Neural cell (in vitro differentiated cells): ENCODE results near the gene P2RY8. TPM values are rescaled to one million over a fixed set of nuclear protein-coding genes. Genes with fewer than 3 reads are reported as not detected.

ENCODE experiments used
- H2AFZ ChIP-seq: fragments of 200-600, 300-800 bp; sonication (generic), shearing (Covaris generic); 2 replicates; pipeline ENCODE4 v1.6.0; 2014; ENCODE audit warnings: low read depth, mild to moderate bottlenecking, antibody characterized with exemption, low read length, moderate library complexity
- H3F3A ChIP-seq: fragments of 200-600 bp; shearing (Covaris generic); 2 replicates; pipeline ENCODE4 v1.6.1; 2016; ENCODE audit warnings: mild to moderate bottlenecking, moderate library complexity, mixed read lengths, antibody characterized with exemption, low read length; ENCODE audit not compliant: insufficient read depth, poor library complexity, severe bottlenecking
- H3K27ac ChIP-seq: fragments of 200-600, 300-800 bp; sonication (generic), shearing (Covaris generic); 2 replicates; pipeline ENCODE4 v1.5.1; 2014; ENCODE audit warnings: mild to moderate bottlenecking, low read length, moderate library complexity
- H3K27me3 ChIP-seq: fragments of 300-800, 200-600 bp; sonication (generic), shearing (Covaris generic); 2 replicates; pipeline ENCODE4 v1.6.0; 2014; ENCODE audit warnings: mild to moderate bottlenecking, low read depth, low read length, moderate library complexity; ENCODE audit not compliant: insufficient read depth
- H3K36me3 ChIP-seq: fragments of 300-800, 200-600 bp; sonication (generic), shearing (Covaris generic); 2 replicates; pipeline ENCODE4 v1.5.1; 2014; ENCODE audit warnings: mild to moderate bottlenecking, antibody characterized with exemption, low read length, moderate library complexity; ENCODE audit not compliant: insufficient read depth
- H3K4me2 ChIP-seq: fragments of 300-800, 200-600 bp; sonication (generic), shearing (Covaris generic); 2 replicates; pipeline ENCODE4 v1.6.0; 2014; ENCODE audit warnings: mild to moderate bottlenecking, low read length
- H3K4me3 ChIP-seq: fragments of 300-800, 200-600 bp; sonication (generic), shearing (Covaris generic); 2 replicates; pipeline ENCODE4 v1.5.1; 2014; ENCODE audit warnings: mild to moderate bottlenecking, low read length, moderate library complexity
- H3K79me2 ChIP-seq: fragments of 200-600 bp; shearing (Covaris generic); replicated peaks from 2 replicates; pipeline ENCODE4 v1.6.0; 2014; ENCODE audit warnings: mild to moderate bottlenecking, low read length, moderate library complexity; ENCODE audit not compliant: insufficient read depth
- H3K9ac ChIP-seq: fragments of 300-800, 200-600 bp; sonication (generic), shearing (Covaris generic); 2 replicates; pipeline ENCODE4 v1.6.1; 2016; ENCODE audit warnings: mild to moderate bottlenecking, low read length, mixed read lengths
- H3K9me2 ChIP-seq: fragments of 200-600 bp; shearing (Covaris generic); 2 replicates; pipeline ENCODE4 v1.6.1; 2016; ENCODE audit warnings: mild to moderate bottlenecking, low read length, mixed read lengths; ENCODE audit not compliant: insufficient read depth
- H3K9me3 ChIP-seq: fragments of 200-600, 300-800 bp; sonication (generic), shearing (Covaris generic); 2 replicates; pipeline ENCODE4 v1.6.1; 2016; ENCODE audit warnings: mild to moderate bottlenecking, mixed run types, low read length, moderate library complexity, mixed read lengths
- H4K20me1 ChIP-seq: fragments of 200-600 bp; shearing (Covaris generic); 2 replicates; pipeline ENCODE4 v1.6.1; 2016; ENCODE audit warnings: mild to moderate bottlenecking, mixed run types; ENCODE audit not compliant: insufficient read depth
- EP300 ChIP-seq: fragments of 450-650 bp; conservative IDR thresholded peaks from 2 replicates; pipeline ENCODE4 v1.6.1; 2014; ENCODE audit warnings: antibody characterized with exemption, mild to moderate bottlenecking, moderate library complexity; ENCODE audit not compliant: poor library complexity, severe bottlenecking
- EZH2 ChIP-seq: fragments of 200-600, 300-800 bp; shearing (Covaris generic), sonication (generic); IDR thresholded peaks from 2 replicates; pipeline ENCODE4 v1.6.1; 2014; ENCODE audit warnings: antibody characterized with exemption, low read length, borderline replicate concordance, mild to moderate bottlenecking; ENCODE audit not compliant: insufficient read depth, poor library complexity, severe bottlenecking
- MXI1 ChIP-seq: fragments of 450-650 bp; conservative IDR thresholded peaks from 2 replicates; pipeline ENCODE4 v1.6.1; 2014; ENCODE audit warnings: antibody characterized with exemption, mild to moderate bottlenecking; ENCODE audit not compliant: poor library complexity, severe bottlenecking
- POLR2AphosphoS5 ChIP-seq: IDR thresholded peaks from 2 replicates; pipeline ENCODE4 v1.6.1; 2012
- RAD21 ChIP-seq: fragments of 450-650 bp; conservative IDR thresholded peaks from 2 replicates; pipeline ENCODE4 v1.6.1; 2014; ENCODE audit warnings: antibody characterized with exemption, mild to moderate bottlenecking, moderate library complexity
- SMC3 ChIP-seq: fragments of 450-650 bp; conservative IDR thresholded peaks from 2 replicates; pipeline ENCODE4 v1.6.1; 2014; ENCODE audit warnings: antibody characterized with exemption, mild to moderate bottlenecking, moderate library complexity; ENCODE audit not compliant: poor library complexity
- TAF1 ChIP-seq: IDR thresholded peaks from 2 replicates; pipeline ENCODE4 v1.6.1; 2012; ENCODE audit warnings: low read depth
- polyA plus RNA-seq: library from polyadenylated mRNA; depleted of rRNA; stranded (reverse); fragments of >200 nt; gene quantifications from 2 replicates; pipeline ENCODE4 v1.2.3, GENCODE V29; 2014
- TF ChIP-seq, protein P1 (sequence below): fragments of 450-650 bp; IDR thresholded peaks from 2 replicates; pipeline ENCODE4 v1.5.1; 2014; ENCODE audit warnings: antibody characterized with exemption, mild to moderate bottlenecking, moderate library complexity; ENCODE audit not compliant: poor library complexity, severe bottlenecking
- TF ChIP-seq, protein P2 (sequence below): IDR thresholded peaks from 2 replicates; pipeline ENCODE4 v1.6.1; 2012; ENCODE audit warnings: borderline replicate concordance

Gene P2RY8
- polyA plus RNA-seq, 1 donor from 2014 or later, result not detected

- H4K20me1 ChIP-seq, result no peaks in the 10 kb centered on the region
- H3F3A ChIP-seq, result no peaks in the 10 kb centered on the region
- H3K79me2 ChIP-seq, result no peaks in the 10 kb centered on the region
- no peak overlapping the region for H2AFZ ChIP-seq
- no peaks in the 10 kb centered on the region for H3K36me3 ChIP-seq
- no peak overlapping the region for H3K4me3 ChIP-seq
- H3K27me3 ChIP-seq, result no peaks in the 10 kb centered on the region
- H3K9me3 ChIP-seq, result peaks cover 5% of the 10 kb centered on the region
- no peaks in the 10 kb centered on the region for H3K9me2 ChIP-seq
- TF ChIP-seq EP300 (no peak), RAD21 (no peak), MXI1 (no peak), POLR2AphosphoS5 (no peak), EZH2 (no peak), SMC3 (no peak), TAF1 (no peak)
- TF ChIP-seq, protein P1, sequence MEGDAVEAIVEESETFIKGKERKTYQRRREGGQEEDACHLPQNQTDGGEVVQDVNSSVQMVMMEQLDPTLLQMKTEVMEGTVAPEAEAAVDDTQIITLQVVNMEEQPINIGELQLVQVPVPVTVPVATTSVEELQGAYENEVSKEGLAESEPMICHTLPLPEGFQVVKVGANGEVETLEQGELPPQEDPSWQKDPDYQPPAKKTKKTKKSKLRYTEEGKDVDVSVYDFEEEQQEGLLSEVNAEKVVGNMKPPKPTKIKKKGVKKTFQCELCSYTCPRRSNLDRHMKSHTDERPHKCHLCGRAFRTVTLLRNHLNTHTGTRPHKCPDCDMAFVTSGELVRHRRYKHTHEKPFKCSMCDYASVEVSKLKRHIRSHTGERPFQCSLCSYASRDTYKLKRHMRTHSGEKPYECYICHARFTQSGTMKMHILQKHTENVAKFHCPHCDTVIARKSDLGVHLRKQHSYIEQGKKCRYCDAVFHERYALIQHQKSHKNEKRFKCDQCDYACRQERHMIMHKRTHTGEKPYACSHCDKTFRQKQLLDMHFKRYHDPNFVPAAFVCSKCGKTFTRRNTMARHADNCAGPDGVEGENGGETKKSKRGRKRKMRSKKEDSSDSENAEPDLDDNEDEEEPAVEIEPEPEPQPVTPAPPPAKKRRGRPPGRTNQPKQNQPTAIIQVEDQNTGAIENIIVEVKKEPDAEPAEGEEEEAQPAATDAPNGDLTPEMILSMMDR, result no peak
- TF ChIP-seq, protein P2, sequence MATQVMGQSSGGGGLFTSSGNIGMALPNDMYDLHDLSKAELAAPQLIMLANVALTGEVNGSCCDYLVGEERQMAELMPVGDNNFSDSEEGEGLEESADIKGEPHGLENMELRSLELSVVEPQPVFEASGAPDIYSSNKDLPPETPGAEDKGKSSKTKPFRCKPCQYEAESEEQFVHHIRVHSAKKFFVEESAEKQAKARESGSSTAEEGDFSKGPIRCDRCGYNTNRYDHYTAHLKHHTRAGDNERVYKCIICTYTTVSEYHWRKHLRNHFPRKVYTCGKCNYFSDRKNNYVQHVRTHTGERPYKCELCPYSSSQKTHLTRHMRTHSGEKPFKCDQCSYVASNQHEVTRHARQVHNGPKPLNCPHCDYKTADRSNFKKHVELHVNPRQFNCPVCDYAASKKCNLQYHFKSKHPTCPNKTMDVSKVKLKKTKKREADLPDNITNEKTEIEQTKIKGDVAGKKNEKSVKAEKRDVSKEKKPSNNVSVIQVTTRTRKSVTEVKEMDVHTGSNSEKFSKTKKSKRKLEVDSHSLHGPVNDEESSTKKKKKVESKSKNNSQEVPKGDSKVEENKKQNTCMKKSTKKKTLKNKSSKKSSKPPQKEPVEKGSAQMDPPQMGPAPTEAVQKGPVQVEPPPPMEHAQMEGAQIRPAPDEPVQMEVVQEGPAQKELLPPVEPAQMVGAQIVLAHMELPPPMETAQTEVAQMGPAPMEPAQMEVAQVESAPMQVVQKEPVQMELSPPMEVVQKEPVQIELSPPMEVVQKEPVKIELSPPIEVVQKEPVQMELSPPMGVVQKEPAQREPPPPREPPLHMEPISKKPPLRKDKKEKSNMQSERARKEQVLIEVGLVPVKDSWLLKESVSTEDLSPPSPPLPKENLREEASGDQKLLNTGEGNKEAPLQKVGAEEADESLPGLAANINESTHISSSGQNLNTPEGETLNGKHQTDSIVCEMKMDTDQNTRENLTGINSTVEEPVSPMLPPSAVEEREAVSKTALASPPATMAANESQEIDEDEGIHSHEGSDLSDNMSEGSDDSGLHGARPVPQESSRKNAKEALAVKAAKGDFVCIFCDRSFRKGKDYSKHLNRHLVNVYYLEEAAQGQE, result no peak
- H3K4me2 ChIP-seq, result no peak overlapping the region
- no peak overlapping the region for H3K9ac ChIP-seq
- no peak overlapping the region for H3K27ac ChIP-seq
These were observed 94.8 kb downstream of the P2RY8 start for GRCh38 chrX:1442016-1442665.

DNA sequence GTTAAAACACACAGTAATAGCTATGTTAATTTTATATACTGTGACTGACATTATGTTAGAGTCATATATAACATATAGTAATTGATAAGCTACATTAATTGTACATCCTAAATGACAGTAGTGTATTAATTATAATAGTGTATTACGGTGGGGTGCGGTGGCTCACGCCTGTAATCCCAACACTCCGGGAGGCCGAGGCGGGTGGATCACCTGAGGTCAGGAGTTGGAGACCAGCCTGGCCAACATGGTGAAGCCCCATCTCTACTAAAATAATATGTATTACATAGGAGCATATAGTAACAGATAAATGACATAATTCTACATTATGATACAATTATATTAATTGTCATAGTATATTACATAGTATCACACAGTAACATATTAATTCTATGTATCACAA is 96.5 kb downstream of the P2RY8 start:
- Histone ChIP-seq H3K27ac (no peak overlapping the region), H4K20me1 (no peaks in the 10 kb centered on the region), H3K36me3 (no peaks in the 10 kb centered on the region), H2AFZ (no peak overlapping the region), H3F3A (no peaks in the 10 kb centered on the region), H3K4me3 (no peak overlapping the region), H3K4me2 (no peak overlapping the region), H3K79me2 (no peaks in the 10 kb centered on the region), H3K9ac (no peak overlapping the region), H3K9me2 (no peaks in the 10 kb centered on the region), H3K27me3 (no peaks in the 10 kb centered on the region), H3K9me3 (peaks cover 5% of the 10 kb centered on the region)
- no peak for TF ChIP-seq POLR2AphosphoS5
- TF ChIP-seq, protein P2, result no peak
